Hepatocyte (in vitro differentiated cells): Measurements from ENCODE around the gene RAPGEF4.

ENCODE experiments used
- EZH2 ChIP-seq: fragments of 200-600 bp; sonication (generic); IDR thresholded peaks from 2 replicates; pipeline ENCODE4 v1.6.1; 2016; ENCODE audit warnings: antibody characterized with exemption, mild to moderate bottlenecking, borderline replicate concordance
- TF ChIP-seq, protein P1 (sequence below): fragments of 200-600 bp; sonication (generic); IDR thresholded peaks from 2 replicates; pipeline ENCODE4 v1.5.1; 2016; ENCODE audit warnings: antibody characterized with exemption, mild to moderate bottlenecking; ENCODE audit not compliant: poor library complexity

DNA sequence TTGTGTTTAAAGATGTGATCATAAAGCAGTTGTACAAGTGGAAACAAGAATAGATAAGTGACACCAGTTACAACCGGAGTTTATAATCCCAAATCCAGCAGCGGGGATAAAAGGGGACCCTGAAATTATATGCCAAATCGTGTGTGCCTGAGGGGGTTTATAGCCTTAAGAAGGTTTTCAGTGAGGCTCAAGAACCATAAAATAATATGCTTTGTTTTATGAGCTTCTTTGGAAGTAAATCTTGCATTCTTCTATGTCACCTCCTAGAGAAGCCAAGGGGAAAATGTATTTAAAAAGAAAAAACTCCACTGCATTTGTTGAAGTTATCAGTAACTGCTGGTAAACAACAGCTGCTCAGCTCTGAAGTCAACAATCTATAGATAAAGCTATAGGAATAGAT lies 314.2 kb downstream of the RAPGEF4 start:
- TF ChIP-seq, protein P1, sequence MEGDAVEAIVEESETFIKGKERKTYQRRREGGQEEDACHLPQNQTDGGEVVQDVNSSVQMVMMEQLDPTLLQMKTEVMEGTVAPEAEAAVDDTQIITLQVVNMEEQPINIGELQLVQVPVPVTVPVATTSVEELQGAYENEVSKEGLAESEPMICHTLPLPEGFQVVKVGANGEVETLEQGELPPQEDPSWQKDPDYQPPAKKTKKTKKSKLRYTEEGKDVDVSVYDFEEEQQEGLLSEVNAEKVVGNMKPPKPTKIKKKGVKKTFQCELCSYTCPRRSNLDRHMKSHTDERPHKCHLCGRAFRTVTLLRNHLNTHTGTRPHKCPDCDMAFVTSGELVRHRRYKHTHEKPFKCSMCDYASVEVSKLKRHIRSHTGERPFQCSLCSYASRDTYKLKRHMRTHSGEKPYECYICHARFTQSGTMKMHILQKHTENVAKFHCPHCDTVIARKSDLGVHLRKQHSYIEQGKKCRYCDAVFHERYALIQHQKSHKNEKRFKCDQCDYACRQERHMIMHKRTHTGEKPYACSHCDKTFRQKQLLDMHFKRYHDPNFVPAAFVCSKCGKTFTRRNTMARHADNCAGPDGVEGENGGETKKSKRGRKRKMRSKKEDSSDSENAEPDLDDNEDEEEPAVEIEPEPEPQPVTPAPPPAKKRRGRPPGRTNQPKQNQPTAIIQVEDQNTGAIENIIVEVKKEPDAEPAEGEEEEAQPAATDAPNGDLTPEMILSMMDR = no peak
- no peak for TF ChIP-seq EZH2
